ENCODE results near the gene RUNDC3A.

RUNDC3A gene

DNA sequence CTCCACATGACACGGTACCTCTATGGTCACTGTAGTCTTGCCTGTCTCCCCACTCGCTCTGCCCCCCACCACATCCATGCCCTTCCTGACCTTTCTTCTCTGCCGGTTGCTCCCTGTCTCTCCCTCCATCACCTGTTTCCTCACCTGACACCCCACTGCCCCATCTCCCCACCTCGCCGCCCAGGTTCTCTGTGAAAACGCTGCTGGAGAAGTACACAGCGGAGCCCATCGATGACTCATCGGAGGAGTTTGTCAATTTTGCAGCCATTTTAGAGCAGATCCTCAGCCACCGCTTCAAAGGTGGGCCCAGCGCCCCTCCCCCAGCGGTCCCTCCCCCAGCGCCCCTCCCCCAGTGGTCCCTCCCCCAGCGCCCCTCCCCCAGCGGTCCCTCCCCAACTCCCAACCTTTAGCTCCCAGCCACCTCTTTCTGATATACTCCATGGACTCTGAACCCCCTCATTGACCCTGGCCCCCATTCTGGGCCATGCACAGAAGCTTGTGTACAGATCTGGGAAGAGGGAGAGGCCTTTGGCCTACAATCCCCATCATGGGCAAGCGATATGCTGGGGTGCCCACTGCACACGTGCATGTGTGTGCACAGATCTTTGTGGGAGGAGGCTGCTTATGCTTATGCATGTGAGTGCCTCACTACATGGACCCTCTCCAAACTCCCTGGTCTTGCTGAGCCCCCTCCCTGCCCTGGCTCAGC is 4.1 kb downstream of the RUNDC3A start:
- TF ChIP-seq ZFX (IDR thresholded peaks at IDR 0.05; ENCODE audit: borderline replicate concordance), result no peak
- TF ChIP-seq, protein P1, sequence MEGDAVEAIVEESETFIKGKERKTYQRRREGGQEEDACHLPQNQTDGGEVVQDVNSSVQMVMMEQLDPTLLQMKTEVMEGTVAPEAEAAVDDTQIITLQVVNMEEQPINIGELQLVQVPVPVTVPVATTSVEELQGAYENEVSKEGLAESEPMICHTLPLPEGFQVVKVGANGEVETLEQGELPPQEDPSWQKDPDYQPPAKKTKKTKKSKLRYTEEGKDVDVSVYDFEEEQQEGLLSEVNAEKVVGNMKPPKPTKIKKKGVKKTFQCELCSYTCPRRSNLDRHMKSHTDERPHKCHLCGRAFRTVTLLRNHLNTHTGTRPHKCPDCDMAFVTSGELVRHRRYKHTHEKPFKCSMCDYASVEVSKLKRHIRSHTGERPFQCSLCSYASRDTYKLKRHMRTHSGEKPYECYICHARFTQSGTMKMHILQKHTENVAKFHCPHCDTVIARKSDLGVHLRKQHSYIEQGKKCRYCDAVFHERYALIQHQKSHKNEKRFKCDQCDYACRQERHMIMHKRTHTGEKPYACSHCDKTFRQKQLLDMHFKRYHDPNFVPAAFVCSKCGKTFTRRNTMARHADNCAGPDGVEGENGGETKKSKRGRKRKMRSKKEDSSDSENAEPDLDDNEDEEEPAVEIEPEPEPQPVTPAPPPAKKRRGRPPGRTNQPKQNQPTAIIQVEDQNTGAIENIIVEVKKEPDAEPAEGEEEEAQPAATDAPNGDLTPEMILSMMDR (IDR thresholded peaks at IDR 0.05), result no peak
- H3K27ac ChIP-seq, result no peak overlapping the region

DNA sequence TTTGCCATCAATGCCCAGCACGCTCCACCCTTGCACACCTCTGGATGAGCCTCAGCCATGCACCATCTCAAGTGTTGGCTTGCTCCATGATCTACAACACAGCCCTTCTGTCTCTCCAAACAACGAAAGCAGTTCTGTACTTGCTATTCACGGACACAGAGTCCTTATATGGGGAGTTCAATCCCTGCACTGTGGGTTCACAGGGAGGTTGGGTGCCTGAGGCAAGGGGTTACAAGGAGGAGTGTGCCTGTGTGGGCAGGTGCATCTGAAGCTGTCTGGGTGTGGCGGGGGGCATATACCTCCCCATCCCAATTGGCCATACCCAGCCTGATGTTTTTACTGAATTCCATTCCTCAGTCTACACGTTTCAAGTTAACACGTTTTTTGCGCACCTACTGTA is 5.6 kb downstream of the RUNDC3A start:
- TF ChIP-seq ZFX (IDR thresholded peaks at IDR 0.05; ENCODE audit: borderline replicate concordance), result no peak
- TF ChIP-seq, protein P1 (IDR thresholded peaks at IDR 0.05), result no peak
- no peak overlapping the region for H3K27ac ChIP-seq

DNA sequence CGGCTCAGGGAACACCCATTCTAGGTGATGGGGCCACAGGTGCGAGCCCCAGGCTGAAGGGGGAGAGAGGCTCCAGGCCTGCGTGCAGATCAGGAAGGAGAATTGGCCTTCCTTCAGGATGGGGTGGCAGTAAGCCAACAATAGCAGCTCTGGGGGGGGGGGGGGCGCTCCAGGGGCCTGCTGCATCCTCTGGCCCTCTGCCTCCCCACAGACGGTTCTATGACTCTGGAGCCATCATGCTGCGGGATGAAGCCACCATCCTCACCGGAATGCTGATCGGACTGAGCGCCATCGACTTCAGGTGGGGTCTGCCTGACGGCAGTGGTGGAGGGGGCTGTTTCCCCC is 6.1 kb downstream of the RUNDC3A start:
- peak overlapping the region; percentile 72 for H3K27ac ChIP-seq
- TF ChIP-seq, protein P1 (IDR thresholded peaks at IDR 0.05), result no peak
- TF ChIP-seq ZFX (IDR thresholded peaks at IDR 0.05; ENCODE audit: borderline replicate concordance), result no peak

DNA sequence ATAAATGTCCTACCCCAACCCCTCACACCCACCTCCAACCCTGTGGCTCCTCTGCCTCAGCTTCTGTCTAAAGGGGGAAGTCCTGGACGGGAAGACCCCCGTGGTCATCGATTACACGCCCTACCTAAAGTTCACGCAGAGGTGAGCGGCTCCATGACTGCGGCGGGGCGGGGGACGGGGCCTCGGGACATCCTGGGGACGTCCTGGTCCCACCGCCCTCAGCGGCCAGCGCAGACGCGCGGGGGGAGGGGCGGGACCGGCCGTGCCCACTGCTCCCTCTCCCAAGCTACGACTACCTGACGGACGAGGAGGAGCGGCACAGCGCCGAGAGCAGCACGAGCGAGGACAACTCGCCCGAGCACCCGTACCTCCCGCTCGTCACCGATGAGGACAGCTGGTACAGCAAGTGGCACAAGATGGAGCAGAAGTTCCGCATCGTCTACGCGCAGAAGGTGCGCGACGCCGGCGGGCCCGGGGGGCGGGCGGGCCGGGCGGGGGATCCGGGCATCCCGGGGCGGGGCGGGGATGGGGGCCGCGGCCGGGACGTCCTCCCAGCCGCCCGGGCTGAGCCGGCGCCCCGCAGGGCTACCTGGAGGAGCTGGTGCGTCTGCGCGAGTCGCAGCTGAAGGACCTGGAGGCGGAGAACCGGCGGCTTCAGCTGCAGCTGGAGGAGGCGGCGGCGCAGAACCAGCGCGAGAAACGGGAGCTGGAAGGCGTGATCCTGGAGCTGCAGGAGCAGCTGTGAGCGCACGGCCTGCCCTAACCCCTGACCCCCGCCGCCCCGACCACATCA is 6.7 kb downstream of the RUNDC3A start:
- TF ChIP-seq ZFX (IDR thresholded peaks at IDR 0.05; ENCODE audit: borderline replicate concordance), result no peak
- peak overlapping the region; percentile 72 for H3K27ac ChIP-seq

DNA sequence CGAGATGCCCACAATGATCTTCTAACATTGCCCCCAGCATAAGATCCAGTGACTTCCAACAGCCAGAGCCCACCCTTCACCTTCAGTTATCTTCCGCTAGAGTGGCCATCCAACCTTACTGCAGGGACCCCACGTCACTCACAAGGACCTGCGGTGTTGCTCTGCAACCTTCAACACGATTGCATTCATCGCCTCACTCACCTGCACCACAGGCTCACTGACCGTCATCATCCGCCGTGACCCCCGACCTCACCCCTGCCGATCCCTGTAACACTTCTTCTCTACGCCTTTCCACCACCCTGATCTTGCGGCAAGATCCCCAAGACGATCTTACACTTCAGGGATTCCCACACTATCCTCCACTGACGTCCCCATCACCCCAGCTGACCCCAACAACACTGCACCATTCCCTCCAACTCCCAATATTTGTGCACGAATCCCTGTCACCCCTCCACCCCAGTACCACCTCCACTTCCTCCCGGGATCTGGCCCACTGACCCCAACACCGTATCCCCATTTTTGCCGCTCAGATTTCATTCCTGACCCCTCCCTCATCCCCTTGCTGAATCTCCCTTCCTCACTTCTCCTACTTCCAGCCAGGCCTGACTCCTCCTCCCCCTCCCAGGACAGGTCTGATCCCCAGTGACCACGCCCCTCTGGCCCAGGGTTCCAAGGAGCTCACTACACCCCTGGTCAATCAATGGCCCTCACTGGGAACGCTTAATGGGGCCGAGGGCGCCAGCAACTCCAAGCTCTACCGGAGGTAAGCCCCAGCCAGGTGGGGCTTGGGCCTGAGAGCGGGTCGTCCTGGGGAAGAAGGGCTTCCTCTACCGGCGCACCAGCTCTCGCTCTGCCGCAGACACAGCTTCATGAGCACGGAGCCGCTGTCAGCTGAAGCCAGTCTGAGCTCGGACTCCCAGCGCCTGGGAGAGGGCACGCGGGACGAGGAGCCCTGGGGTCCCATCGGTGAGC is 7.6 kb downstream of the RUNDC3A start:
- no peak for TF ChIP-seq ZFX (IDR thresholded peaks at IDR 0.05; ENCODE audit: borderline replicate concordance)
- TF ChIP-seq, protein P1 (IDR thresholded peaks at IDR 0.05), result peak; percentile 3; the same call in 1 of the 2 replicates
- H3K27ac ChIP-seq, result peak overlapping the region; percentile 72

DNA sequence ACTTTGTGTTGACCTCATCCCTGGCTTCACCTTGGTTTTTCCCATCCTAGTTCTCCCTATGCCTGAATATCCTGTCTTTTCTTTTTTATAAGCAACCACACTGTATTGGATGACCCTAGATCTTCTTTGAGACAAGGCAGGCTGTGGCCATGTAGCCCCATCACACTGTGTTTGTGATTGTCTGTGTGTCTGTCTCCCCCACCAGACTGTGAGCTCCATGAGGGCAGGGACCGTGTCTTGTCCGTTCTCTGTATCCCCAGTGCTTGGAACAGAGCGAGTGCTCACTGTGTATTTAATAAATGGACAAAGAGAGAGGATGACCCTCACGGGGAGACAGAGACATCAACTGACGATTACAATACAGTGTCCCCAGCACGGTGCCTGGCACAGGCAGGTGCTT is 9.1 kb downstream of the RUNDC3A start:
- TF ChIP-seq, protein P1 (IDR thresholded peaks at IDR 0.05), result no peak
- TF ChIP-seq ZFX (IDR thresholded peaks at IDR 0.05; ENCODE audit: borderline replicate concordance), result no peak
- H3K27ac ChIP-seq, result peak overlapping the region; percentile 72

All from 22Rv1 (cell line).